Measurements from ENCODE around the gene EEFSEC. TPM values are rescaled to one million over a fixed set of nuclear protein-coding genes. Genes with fewer than 3 reads are reported as not detected.
A peak's percentile ranks its signal among the peaks of the same experiment; 100 is the strongest.

The EEFSEC gene
- total and polyA plus RNA-seq, 4 donors = 9.8 to 20.1 (median 11.6) TPM

GRCh38 chr3:128167973-128168674, 14.8 kb downstream of the EEFSEC start:
- Histone ChIP-seq H3K27ac (ENCODE audit: low read depth in 1 of 2, low read length in 1 of 2) (no peak overlapping the region), H3K9ac (ENCODE audit: insufficient read depth in 1 of 2, low read length in 2 of 2) (peak overlapping the region; percentile 26 to 28), H3K36me3 (ENCODE audit: control insufficient read depth in 4 of 4, insufficient read depth in 4 of 4, low read length in 4 of 4) (no peaks in the 10 kb centered on the region), H3K4me3 (no peak overlapping the region), H3K9me3 (ENCODE audit: control insufficient read depth in 4 of 4, insufficient read depth in 3 of 4, low read length in 3 of 4) (no peaks in the 10 kb centered on the region), H3K4me1 (ENCODE audit: control insufficient read depth in 5 of 5, insufficient read depth in 5 of 5, low read length in 5 of 5) (peaks cover 1 to 42% (median 10%) of the 10 kb centered on the region in 5 donors), H3K27me3 (ENCODE audit: control insufficient read depth in 3 of 3, insufficient read depth in 3 of 3, low read length in 2 of 3) (no peaks in the 10 kb centered on the region)
- ATAC-seq (ENCODE audit: insufficient read depth, low FRiP score) (no peak), DNase-seq (peak; percentile 40 to 53 (median 52))
- 63 to 64% methylated on average over 5 of the region's 5 CpGs for WGBS, 2 donors
- no peak for TF ChIP-seq CTCF (IDR thresholded peaks at IDR 0.05; ENCODE audit: control extremely low read depth, extremely low read depth)

GRCh38 chr3:128168836-128169235, 15.6 kb downstream of the EEFSEC start:
- H3K9me3 ChIP-seq (ENCODE audit: control insufficient read depth in 4 of 4, insufficient read depth in 3 of 4, low read length in 3 of 4) = peaks cover 0 to 1% (median 0%) of the 10 kb centered on the region in 4 donors
- H3K36me3 ChIP-seq (ENCODE audit: control insufficient read depth in 4 of 4, insufficient read depth in 4 of 4, low read length in 4 of 4) = no peaks in the 10 kb centered on the region
- H3K9ac ChIP-seq (ENCODE audit: insufficient read depth in 1 of 2, low read length in 2 of 2) = no peak overlapping the region
- ATAC-seq (ENCODE audit: insufficient read depth, low FRiP score) (no peak), DNase-seq (no peak)
- 65 to 83% methylated on average over 4 of the region's 4 CpGs for WGBS, 2 donors
- TF ChIP-seq CTCF (IDR thresholded peaks at IDR 0.05; ENCODE audit: control extremely low read depth, extremely low read depth) = no peak
- H3K27me3 ChIP-seq (ENCODE audit: control insufficient read depth in 3 of 3, insufficient read depth in 3 of 3, low read length in 2 of 3) = no peaks in the 10 kb centered on the region
- no peak overlapping the region for H3K4me3 ChIP-seq
- peaks cover 1 to 49% (median 13%) of the 10 kb centered on the region in 5 donors for H3K4me1 ChIP-seq (ENCODE audit: control insufficient read depth in 5 of 5, insufficient read depth in 5 of 5, low read length in 5 of 5)
- H3K27ac ChIP-seq (ENCODE audit: low read depth in 1 of 2, low read length in 1 of 2) = no peak overlapping the region

GRCh38 chr3:128170866-128171516, 17.7 kb downstream of the EEFSEC start:
- peak overlapping the region in 1 of 2 donors; percentile 57 for H3K9ac ChIP-seq (ENCODE audit: insufficient read depth in 1 of 2, low read length in 2 of 2)
- no peak overlapping the region for H3K27ac ChIP-seq (ENCODE audit: low read depth in 1 of 2, low read length in 1 of 2)
- peak; percentile 54 for TF ChIP-seq CTCF (IDR thresholded peaks at IDR 0.05; ENCODE audit: control extremely low read depth, extremely low read depth)
- peaks cover 0 to 2% (median 0%) of the 10 kb centered on the region in 4 donors for H3K9me3 ChIP-seq (ENCODE audit: control insufficient read depth in 4 of 4, insufficient read depth in 3 of 4, low read length in 3 of 4)
- no peaks in the 10 kb centered on the region for H3K36me3 ChIP-seq (ENCODE audit: control insufficient read depth in 4 of 4, insufficient read depth in 4 of 4, low read length in 4 of 4)
- 14 to 31% methylated on average over 5 of the region's 5 CpGs for WGBS, 2 donors
- H3K4me3 ChIP-seq = no peak overlapping the region
- H3K4me1 ChIP-seq (ENCODE audit: control insufficient read depth in 5 of 5, insufficient read depth in 5 of 5, low read length in 5 of 5) = peaks cover 3 to 69% (median 30%) of the 10 kb centered on the region in 5 donors
- ATAC-seq (ENCODE audit: insufficient read depth, low FRiP score) = no peak
- peak; percentile 84 to 91 (median 91) for DNase-seq
- H3K27me3 ChIP-seq (ENCODE audit: control insufficient read depth in 3 of 3, insufficient read depth in 3 of 3, low read length in 2 of 3) = no peaks in the 10 kb centered on the region

Data from lung (tissue), 12 donors.